Ecto neural progenitor cell (in vitro differentiated cells): ENCODE data around the gene PRR20B.
"Not testable (repeated sequence)": the region's sequence is repeated elsewhere in the genome, so short reads cannot be mapped to it uniquely, and the experiment has no call there.

ENCODE experiments used
- DNase-seq: peaks from one replicate; pipeline ENCODE4 v3.0.0-alpha.2; 2018; ENCODE audit warnings: low spot score

The PRR20B gene

GRCh38 chr13:57147188-57147587 is at the start of gene PRR20B:
Gene PRR20B, plus strand, starts transcription at chr13:57147488. Its CDS starts 387 bp downstream, at chr13:57147875.
- DNase-seq, result not testable (repeated sequence)

- DNase-seq, result no peak
Measured at GRCh38 chr13:57114945-57115344, 32.3 kb upstream of the PRR20B start.

- DNase-seq, result no peak
Measured at GRCh38 chr13:57123681-57124080, 23.6 kb upstream of the PRR20B start.

- no peak for DNase-seq
Measured at GRCh38 chr13:57128909-57129308, 18.4 kb upstream of the PRR20B start.

- no peak for DNase-seq
Measured at GRCh38 chr13:57136093-57136492, 11.2 kb upstream of the PRR20B start.

- DNase-seq, result no peak
Measured at GRCh38 chr13:57137585-57137984, 9.7 kb upstream of the PRR20B start.

GRCh38 chr13:57138988-57139387 is 8.3 kb upstream of the PRR20B start:
- no peak for DNase-seq

- not testable (repeated sequence) for DNase-seq
Measured at GRCh38 chr13:57139781-57140180, 7.5 kb upstream of the PRR20B start.

GRCh38 chr13:57140235-57140968 is 6.9 kb upstream of the PRR20B start, which contains the start of gene PRR20A:
Gene PRR20A, plus strand, starts transcription at chr13:57140918. Its CDS starts 387 bp downstream, at chr13:57141305.
- DNase-seq, result not testable (repeated sequence)

GRCh38 chr13:57148106-57148505 is 818 bp downstream of the PRR20B start:
- not testable (repeated sequence) for DNase-seq

GRCh38 chr13:57153761-57154160 is 6.5 kb downstream of the PRR20B start, which contains the start of gene PRR20C:
Gene PRR20C, plus strand, starts transcription at chr13:57154061. Its CDS starts 387 bp downstream, at chr13:57154448.
- not testable (repeated sequence) for DNase-seq

GRCh38 chr13:57160332-57160731 is 13.0 kb downstream of the PRR20B start, which contains the start of gene PRR20D:
Gene PRR20D, plus strand, starts transcription at chr13:57160632. Its CDS starts 387 bp downstream, at chr13:57161019.
- not testable (repeated sequence) for DNase-seq

GRCh38 chr13:57166897-57167296 is 19.6 kb downstream of the PRR20B start, which contains the start of gene PRR20E:
Gene PRR20E, plus strand, starts transcription at chr13:57167197. Its CDS starts 387 bp downstream, at chr13:57167584.
- DNase-seq, result not testable (repeated sequence)

- DNase-seq, result no peak
Measured at GRCh38 chr13:57191667-57192066, 44.4 kb downstream of the PRR20B start.
